IPS DF 6.9 (cell line): Measurements from ENCODE around the gene SDF4.
"Not testable (repeated sequence)": the region's sequence is repeated elsewhere in the genome, so short reads cannot be mapped to it uniquely, and the experiment has no call there.

Source experiments
- DNase-seq: peaks from one replicate; pipeline ENCODE4 v3.0.0-alpha.2; 2013; ENCODE audit warnings: low read depth, low spot score
- H3K27ac ChIP-seq: one replicate; pipeline ENCODE4 v1.5.1; 2013; ENCODE audit warnings: low read length, control low read depth
- H3K27me3 ChIP-seq: 2 replicates; pipeline ENCODE4 v1.6.1; 2013; ENCODE audit warnings: mild to moderate bottlenecking, low read length; ENCODE audit not compliant: control insufficient read depth, insufficient read depth
- H3K36me3 ChIP-seq: 2 replicates; pipeline ENCODE4 v1.6.1; 2013; ENCODE audit warnings: low read length; ENCODE audit not compliant: control insufficient read depth, insufficient read depth
- H3K4me1 ChIP-seq: 2 replicates; pipeline ENCODE4 v1.6.1; 2013; ENCODE audit warnings: low read length; ENCODE audit not compliant: control insufficient read depth, insufficient read depth
- H3K4me3 ChIP-seq: 2 replicates; pipeline ENCODE4 v1.5.1; 2013; ENCODE audit warnings: mild to moderate bottlenecking, low read length
- H3K9me3 ChIP-seq: 2 replicates; pipeline ENCODE4 v1.6.1; 2013; ENCODE audit warnings: low read length, inconsistent platforms; ENCODE audit not compliant: control insufficient read depth, insufficient read depth
- WGBS: extraction: QIAGEN DNeasy Blood & Tissue Kit; methylation state at CpG from one replicate; pipeline ENCODE4 v1.1.7; 2013; ENCODE audit warnings: mixed read lengths, missing lambda C conversion rate; ENCODE audit not compliant: insufficient read length, insufficient coverage; 5-methylcytosine and 5-hydroxymethylcytosine counted together

SDF4 gene

GRCh38 chr1:1200876-1201810 is 30.7 kb downstream of the SDF4 start:
- peak overlapping the region; percentile 66 for H3K4me3 ChIP-seq
- peaks cover 8% of the 10 kb centered on the region for H3K4me1 ChIP-seq
- H3K27ac ChIP-seq, result no peak overlapping the region
- no peak for DNase-seq
- H3K27me3 ChIP-seq, result no peaks in the 10 kb centered on the region; the same call in 1 of the 2 replicates
- no peaks in the 10 kb centered on the region for H3K9me3 ChIP-seq
- no CpG with 5 or more reads among the region's 109 CpGs for WGBS
- H3K36me3 ChIP-seq, result no peaks in the 10 kb centered on the region; the same call in 1 of the 2 replicates

GRCh38 chr1:1199961-1200875 is 31.6 kb downstream of the SDF4 start:
- Histone ChIP-seq H3K36me3 (no peaks in the 10 kb centered on the region), H3K4me1 (peaks cover 3% of the 10 kb centered on the region; the same call in 1 of the 2 replicates), H3K9me3 (no peaks in the 10 kb centered on the region), H3K27ac (no peak overlapping the region), H3K27me3 (no peaks in the 10 kb centered on the region), H3K4me3 (no peak overlapping the region; the same call in 1 of the 2 replicates)
- DNase-seq, result no peak
- WGBS, result no CpG with 5 or more reads among the region's 31 CpGs

GRCh38 chr1:1199141-1199960 is 32.5 kb downstream of the SDF4 start:
- H3K36me3 ChIP-seq, result no peaks in the 10 kb centered on the region
- H3K4me3 ChIP-seq, result no peak overlapping the region
- H3K27ac ChIP-seq, result no peak overlapping the region
- DNase-seq, result no peak
- no CpG with 5 or more reads among the region's 22 CpGs for WGBS
- H3K27me3 ChIP-seq, result no peaks in the 10 kb centered on the region
- H3K4me1 ChIP-seq, result peaks cover 3% of the 10 kb centered on the region; the same call in 1 of the 2 replicates
- no peaks in the 10 kb centered on the region for H3K9me3 ChIP-seq

GRCh38 chr1:1198423-1199140 is 33.2 kb downstream of the SDF4 start:
- Histone ChIP-seq H3K9me3 (no peaks in the 10 kb centered on the region), H3K36me3 (no peaks in the 10 kb centered on the region), H3K27me3 (no peaks in the 10 kb centered on the region), H3K4me1 (peaks cover 3% of the 10 kb centered on the region; the same call in 1 of the 2 replicates), H3K4me3 (no peak overlapping the region), H3K27ac (no peak overlapping the region)
- no CpG with 5 or more reads among the region's 23 CpGs for WGBS
- no peak for DNase-seq

- no peak overlapping the region for H3K27ac ChIP-seq
These were observed 34.0 kb downstream of the SDF4 start for GRCh38 chr1:1197551-1198422.

GRCh38 chr1:1197188-1197500 is 34.7 kb downstream of the SDF4 start:
- no peaks in the 10 kb centered on the region for H3K36me3 ChIP-seq
- H3K27ac ChIP-seq, result no peak overlapping the region
- DNase-seq, result no peak
- H3K4me3 ChIP-seq, result no peak overlapping the region
- H3K4me1 ChIP-seq, result peaks cover 3% of the 10 kb centered on the region; the same call in 1 of the 2 replicates
- no CpG with 5 or more reads among the region's 8 CpGs for WGBS
- no peaks in the 10 kb centered on the region for H3K27me3 ChIP-seq
- H3K9me3 ChIP-seq, result no peaks in the 10 kb centered on the region

More at GRCh38 chr1:1197551-1198422, 34.0 kb downstream of the SDF4 start:
- Histone ChIP-seq H3K36me3 (no peaks in the 10 kb centered on the region), H3K9me3 (no peaks in the 10 kb centered on the region), H3K4me1 (peaks cover 3% of the 10 kb centered on the region; the same call in 1 of the 2 replicates), H3K27me3 (no peaks in the 10 kb centered on the region), H3K4me3 (no peak overlapping the region)
- DNase-seq, result no peak
- no CpG with 5 or more reads among the region's 48 CpGs for WGBS

GRCh38 chr1:1196431-1197187 is 35.2 kb downstream of the SDF4 start:
- Histone ChIP-seq H3K4me3 (no peak overlapping the region), H3K36me3 (no peaks in the 10 kb centered on the region), H3K9me3 (no peaks in the 10 kb centered on the region), H3K4me1 (peaks cover 3% of the 10 kb centered on the region; the same call in 1 of the 2 replicates), H3K27ac (no peak overlapping the region), H3K27me3 (no peaks in the 10 kb centered on the region)
- WGBS, result no CpG with 5 or more reads among the region's 13 CpGs
- DNase-seq, result no peak

- H3K4me1 ChIP-seq, H3K9me3 ChIP-seq, H3K36me3 ChIP-seq, H3K4me3 ChIP-seq, H3K27ac ChIP-seq, DNase-seq, H3K27me3 ChIP-seq: not testable (repeated sequence)
- WGBS, result no CpG with 5 or more reads among the region's 6 CpGs
These were observed 36.1 kb downstream of the SDF4 start for GRCh38 chr1:1195726-1196125.
